ENCODE data around the gene IRX6. TPM values are rescaled to one million over a fixed set of nuclear protein-coding genes. Genes with fewer than 3 reads are reported as not detected.

The IRX6 gene
- total and polyA plus RNA-seq, 8 donors, result 0.02 to 0.08 (median 0.04) TPM; not detected in 5

GRCh38 chr16:55302635-55303034 lies 21.4 kb upstream of the IRX6 start:
- TF ChIP-seq, protein P1, sequence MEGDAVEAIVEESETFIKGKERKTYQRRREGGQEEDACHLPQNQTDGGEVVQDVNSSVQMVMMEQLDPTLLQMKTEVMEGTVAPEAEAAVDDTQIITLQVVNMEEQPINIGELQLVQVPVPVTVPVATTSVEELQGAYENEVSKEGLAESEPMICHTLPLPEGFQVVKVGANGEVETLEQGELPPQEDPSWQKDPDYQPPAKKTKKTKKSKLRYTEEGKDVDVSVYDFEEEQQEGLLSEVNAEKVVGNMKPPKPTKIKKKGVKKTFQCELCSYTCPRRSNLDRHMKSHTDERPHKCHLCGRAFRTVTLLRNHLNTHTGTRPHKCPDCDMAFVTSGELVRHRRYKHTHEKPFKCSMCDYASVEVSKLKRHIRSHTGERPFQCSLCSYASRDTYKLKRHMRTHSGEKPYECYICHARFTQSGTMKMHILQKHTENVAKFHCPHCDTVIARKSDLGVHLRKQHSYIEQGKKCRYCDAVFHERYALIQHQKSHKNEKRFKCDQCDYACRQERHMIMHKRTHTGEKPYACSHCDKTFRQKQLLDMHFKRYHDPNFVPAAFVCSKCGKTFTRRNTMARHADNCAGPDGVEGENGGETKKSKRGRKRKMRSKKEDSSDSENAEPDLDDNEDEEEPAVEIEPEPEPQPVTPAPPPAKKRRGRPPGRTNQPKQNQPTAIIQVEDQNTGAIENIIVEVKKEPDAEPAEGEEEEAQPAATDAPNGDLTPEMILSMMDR (IDR thresholded peaks at IDR 0.05), result no peak
- FAIRE-seq (no peak), ATAC-seq (no peak), DNase-seq (no peak)
- no peak overlapping the region for H3K4me3 ChIP-seq
- WGBS, 2 donors, result 24 to 31% methylated on average over 6 of the region's 6 CpGs
- no peaks in the 10 kb centered on the region for H3K9me3 ChIP-seq
- H3K27me3 ChIP-seq, result no peaks in the 10 kb centered on the region
- intact Hi-C loops (cut with DNase I), result no loop called here
- H3K27ac ChIP-seq, result no peak overlapping the region
- no peaks in the 10 kb centered on the region for H3K4me1 ChIP-seq
- no peaks in the 10 kb centered on the region for H3K36me3 ChIP-seq

DNA sequence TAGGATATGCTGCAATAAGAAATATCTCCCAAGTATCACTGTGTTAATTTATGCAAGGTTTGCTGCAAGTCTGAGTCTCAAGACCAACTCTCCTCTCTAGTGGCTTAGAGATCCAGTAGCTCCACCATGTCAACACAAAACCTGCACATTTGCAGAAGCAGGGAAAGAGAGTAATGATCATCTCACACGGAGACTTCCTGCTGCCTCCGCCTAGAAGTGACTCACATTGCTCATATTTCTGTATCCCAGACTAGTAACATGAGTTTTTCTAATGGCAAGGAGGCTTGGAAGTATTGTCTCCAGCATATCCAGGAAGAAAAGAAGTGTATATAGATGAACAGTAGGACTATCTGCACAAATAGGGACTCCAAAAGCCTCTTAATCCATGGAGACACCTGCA lies 15.0 kb upstream of the IRX6 start:
- FAIRE-seq (no peak), DNase-seq (no peak), ATAC-seq (no peak)
- Histone ChIP-seq H3K4me1 (no peaks in the 10 kb centered on the region), H3K27ac (no peak overlapping the region), H3K27me3 (no peaks in the 10 kb centered on the region), H3K9me3 (no peaks in the 10 kb centered on the region), H3K36me3 (no peaks in the 10 kb centered on the region), H3K4me3 (no peak overlapping the region)
- TF ChIP-seq, protein P1 (IDR thresholded peaks at IDR 0.05), result no peak
- intact Hi-C loops (cut with DNase I), result no loop called here
- 67% methylated on average over 2 of the region's 2 CpGs for WGBS, 2 donors

GRCh38 chr16:55322327-55322726 lies 1.7 kb upstream of the IRX6 start:
- TF ChIP-seq, protein P1 (IDR thresholded peaks at IDR 0.05), result no peak
- Histone ChIP-seq H3K9me3 (no peaks in the 10 kb centered on the region), H3K27me3 (peaks cover 0 to 17% (median 4%) of the 10 kb centered on the region in 4 donors), H3K36me3 (no peaks in the 10 kb centered on the region), H3K4me1 (no peaks in the 10 kb centered on the region), H3K27ac (no peak overlapping the region), H3K4me3 (no peak overlapping the region)
- intact Hi-C loops (cut with DNase I), result no loop called here
- DNase-seq, result no peak
- no peak for FAIRE-seq
- 51 to 54% methylated on average over 2 of the region's 2 CpGs for WGBS, 2 donors
- no peak for ATAC-seq

DNA sequence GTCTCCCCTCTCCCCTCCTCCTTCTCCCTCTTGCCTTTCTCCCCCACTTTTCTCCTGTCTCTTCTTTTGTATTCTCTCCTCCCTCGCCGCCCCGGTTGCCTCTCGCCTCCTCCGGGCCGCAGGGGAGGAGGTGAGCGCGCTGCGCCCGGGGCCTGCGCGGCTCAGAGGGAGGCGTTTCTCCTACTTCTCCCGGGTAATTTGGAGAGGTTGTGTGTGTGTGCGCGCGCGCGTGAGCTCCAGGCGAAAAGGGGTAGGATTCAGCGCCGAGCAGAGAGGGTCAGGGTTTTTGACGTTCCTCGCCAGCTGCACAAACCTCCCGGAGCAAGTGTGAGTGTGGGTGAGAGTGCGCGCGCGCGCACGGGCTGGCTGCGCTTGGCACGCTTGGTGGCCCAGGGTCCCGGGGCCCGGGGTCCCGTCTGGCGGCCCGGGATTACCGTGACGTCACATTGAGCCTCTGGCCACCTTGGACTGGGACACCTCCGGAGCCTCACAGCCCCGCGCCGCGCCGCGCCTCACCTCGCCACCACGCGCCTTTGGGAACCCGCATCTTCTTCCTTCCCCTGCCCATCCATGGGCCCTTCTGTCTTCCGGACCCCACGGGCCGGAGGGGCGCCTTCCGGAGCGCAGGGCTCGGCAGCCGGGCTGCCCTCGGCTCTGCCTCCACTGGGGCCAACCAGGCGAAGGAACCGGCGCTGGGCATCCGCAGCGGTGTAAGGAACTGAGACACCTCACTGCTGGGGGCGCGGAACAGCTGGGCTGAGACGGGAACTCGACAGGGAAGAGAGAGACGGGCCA lies 479 bp downstream of the IRX6 start:
- no peak overlapping the region for H3K27ac ChIP-seq
- peaks cover 0 to 28% (median 4%) of the 10 kb centered on the region in 4 donors for H3K27me3 ChIP-seq
- no peaks in the 10 kb centered on the region for H3K4me1 ChIP-seq
- H3K9me3 ChIP-seq, result no peaks in the 10 kb centered on the region
- DNase-seq (peak in 1 of 6 donors; percentile 72), FAIRE-seq (no peak), ATAC-seq (no peak)
- TF ChIP-seq, protein P1 (IDR thresholded peaks at IDR 0.05), result no peak
- H3K36me3 ChIP-seq, result no peaks in the 10 kb centered on the region
- intact Hi-C loops (cut with DNase I), result no loop called here
- 1 to 2% methylated on average over 59 to 70 of the region's 70 CpGs for WGBS, 2 donors
- H3K4me3 ChIP-seq, result no peak overlapping the region

DNA sequence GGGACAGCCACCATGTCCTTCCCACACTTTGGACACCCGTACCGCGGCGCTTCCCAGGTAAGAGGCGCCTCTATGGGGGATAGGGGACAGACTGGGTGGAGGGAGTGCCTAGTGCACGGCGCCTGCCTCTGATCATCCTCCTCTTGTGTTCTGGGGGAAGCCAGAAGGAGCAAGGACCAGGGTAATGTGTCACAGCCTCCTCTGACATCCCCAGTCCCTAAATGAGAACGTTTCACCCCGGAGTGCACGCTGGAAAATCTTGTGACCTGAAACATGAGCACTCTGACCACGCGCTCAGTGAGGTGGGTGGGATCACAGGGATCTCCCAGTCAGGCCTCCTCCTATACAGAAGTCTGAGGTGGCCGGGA lies 1.1 kb downstream of the IRX6 start:
- intact Hi-C loops (cut with DNase I), result no loop called here
- DNase-seq (no peak), FAIRE-seq (no peak), ATAC-seq (no peak)
- TF ChIP-seq, protein P1 (IDR thresholded peaks at IDR 0.05), result no peak
- Histone ChIP-seq H3K9me3 (no peaks in the 10 kb centered on the region), H3K4me1 (no peaks in the 10 kb centered on the region), H3K27ac (no peak overlapping the region), H3K4me3 (no peak overlapping the region), H3K36me3 (no peaks in the 10 kb centered on the region), H3K27me3 (peaks cover 0 to 32% (median under 1%) of the 10 kb centered on the region in 4 donors)
- WGBS, 2 donors, result 1 to 4% methylated on average over 9 to 13 of the region's 13 CpGs

Data from pancreas (tissue), 10 donors.